ENCODE results near the gene VSIR. TPM values are rescaled to one million over a fixed set of nuclear protein-coding genes. Genes with fewer than 3 reads are reported as not detected.

The VSIR gene
- total RNA-seq, 1 experiment from 2014 or later: 57.7 TPM

DNA sequence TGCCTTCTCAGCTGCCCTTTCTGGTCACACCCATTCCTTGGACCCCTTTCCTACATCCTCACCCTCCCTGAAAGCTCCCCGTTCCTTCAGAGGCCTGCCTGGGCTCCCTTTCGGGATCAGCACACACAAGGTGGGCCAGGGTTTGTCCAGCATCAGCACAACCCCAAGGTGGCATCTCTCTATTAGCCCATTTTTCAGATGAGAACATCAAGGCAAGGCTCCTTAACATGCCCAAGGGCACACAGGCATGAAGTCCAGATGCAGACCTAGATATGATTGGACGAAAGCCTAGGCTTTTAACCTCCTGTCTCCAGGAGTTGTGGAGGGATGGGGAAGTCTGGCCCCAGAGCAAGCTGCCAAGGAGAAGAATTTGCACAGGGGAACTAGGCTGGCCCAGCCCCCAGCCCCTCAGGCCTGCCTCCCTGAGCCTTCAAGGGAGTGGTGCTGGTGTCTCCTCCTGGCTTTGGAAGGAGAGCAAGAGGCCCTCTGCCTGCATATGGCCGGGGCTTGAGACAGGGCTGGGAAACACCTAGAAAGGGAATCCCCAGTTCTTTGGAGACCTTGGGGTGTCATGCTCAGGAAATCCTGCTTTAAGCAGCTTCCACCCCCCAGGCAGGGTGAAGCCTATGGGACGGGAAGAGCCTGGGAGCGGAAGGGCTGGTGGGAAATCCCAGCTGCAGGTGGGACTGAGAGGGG is 9.0 kb upstream of the VSIR start:
- Histone ChIP-seq H3K79me2 (ENCODE audit: low read depth) (no peaks in the 10 kb centered on the region), H4K20me1 (ENCODE audit: insufficient read depth) (no peaks in the 10 kb centered on the region), H3K4me1 (replicated peaks; ENCODE audit: insufficient read depth) (no peaks in the 10 kb centered on the region), H3K27me3 (ENCODE audit: insufficient read depth, low read depth) (no peaks in the 10 kb centered on the region), H2AFZ (no peak overlapping the region), H3K27ac (no peak overlapping the region), H3K9me2 (ENCODE audit: insufficient read depth) (no peaks in the 10 kb centered on the region), H3K9me3 (ENCODE audit: insufficient read depth, low read depth) (no peaks in the 10 kb centered on the region), H3K4me2 (no peak overlapping the region), H3K4me3 (no peak overlapping the region), H3F3A (ENCODE audit: insufficient read depth, low read depth) (no peaks in the 10 kb centered on the region), H3K36me3 (ENCODE audit: low read depth) (no peaks in the 10 kb centered on the region)
- POLR2A ChIA-PET (ENCODE audit: unreplicated experiment): no interaction called here
- intact Hi-C loops (cut with micrococcal nuclease; ENCODE audit: unreplicated experiment): no loop called here
- no peak for TF ChIP-seq EZH2 (IDR thresholded peaks at IDR 0.05; ENCODE audit: low read depth)
- TF ChIP-seq, protein P1, sequence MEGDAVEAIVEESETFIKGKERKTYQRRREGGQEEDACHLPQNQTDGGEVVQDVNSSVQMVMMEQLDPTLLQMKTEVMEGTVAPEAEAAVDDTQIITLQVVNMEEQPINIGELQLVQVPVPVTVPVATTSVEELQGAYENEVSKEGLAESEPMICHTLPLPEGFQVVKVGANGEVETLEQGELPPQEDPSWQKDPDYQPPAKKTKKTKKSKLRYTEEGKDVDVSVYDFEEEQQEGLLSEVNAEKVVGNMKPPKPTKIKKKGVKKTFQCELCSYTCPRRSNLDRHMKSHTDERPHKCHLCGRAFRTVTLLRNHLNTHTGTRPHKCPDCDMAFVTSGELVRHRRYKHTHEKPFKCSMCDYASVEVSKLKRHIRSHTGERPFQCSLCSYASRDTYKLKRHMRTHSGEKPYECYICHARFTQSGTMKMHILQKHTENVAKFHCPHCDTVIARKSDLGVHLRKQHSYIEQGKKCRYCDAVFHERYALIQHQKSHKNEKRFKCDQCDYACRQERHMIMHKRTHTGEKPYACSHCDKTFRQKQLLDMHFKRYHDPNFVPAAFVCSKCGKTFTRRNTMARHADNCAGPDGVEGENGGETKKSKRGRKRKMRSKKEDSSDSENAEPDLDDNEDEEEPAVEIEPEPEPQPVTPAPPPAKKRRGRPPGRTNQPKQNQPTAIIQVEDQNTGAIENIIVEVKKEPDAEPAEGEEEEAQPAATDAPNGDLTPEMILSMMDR (conservative IDR thresholded peaks at IDR 0.05): no peak
- no TSS peak for BruUV-seq (replicated peaks)
- DNase-seq: no peak
- CTCF ChIA-PET: no interaction called here

GRCh38 chr10:71780719-71781118 is 7.4 kb upstream of the VSIR start:
- no peak for DNase-seq
- POLR2A ChIA-PET (ENCODE audit: unreplicated experiment): no interaction called here

GRCh38 chr10:71780156-71780555 is 6.8 kb upstream of the VSIR start:
- Histone ChIP-seq H3K4me2 (no peak overlapping the region), H3K9me2 (ENCODE audit: insufficient read depth) (no peaks in the 10 kb centered on the region), H3K4me1 (replicated peaks; ENCODE audit: insufficient read depth) (no peaks in the 10 kb centered on the region), H4K20me1 (ENCODE audit: insufficient read depth) (no peaks in the 10 kb centered on the region), H2AFZ (no peak overlapping the region), H3K79me2 (ENCODE audit: low read depth) (no peaks in the 10 kb centered on the region), H3K27me3 (ENCODE audit: insufficient read depth, low read depth) (no peaks in the 10 kb centered on the region), H3K9me3 (ENCODE audit: insufficient read depth, low read depth) (no peaks in the 10 kb centered on the region), H3K27ac (no peak overlapping the region), H3K4me3 (no peak overlapping the region), H3F3A (ENCODE audit: insufficient read depth, low read depth) (no peaks in the 10 kb centered on the region), H3K36me3 (ENCODE audit: low read depth) (no peaks in the 10 kb centered on the region)
- no TSS peak for BruUV-seq (replicated peaks)
- no peak for TF ChIP-seq EZH2 (IDR thresholded peaks at IDR 0.05; ENCODE audit: low read depth)
- intact Hi-C loops (cut with micrococcal nuclease; ENCODE audit: unreplicated experiment): no loop called here
- DNase-seq: no peak
- ChIA-PET POLR2A (ENCODE audit: unreplicated experiment) (no interaction called here), CTCF (no interaction called here)

More at GRCh38 chr10:71780719-71781118, 7.4 kb upstream of the VSIR start:
- Histone ChIP-seq H3K36me3 (ENCODE audit: low read depth) (no peaks in the 10 kb centered on the region), H2AFZ (no peak overlapping the region), H3K27ac (no peak overlapping the region), H3K4me1 (replicated peaks; ENCODE audit: insufficient read depth) (no peaks in the 10 kb centered on the region), H3K9me2 (ENCODE audit: insufficient read depth) (no peaks in the 10 kb centered on the region), H3K4me2 (no peak overlapping the region), H3K9me3 (ENCODE audit: insufficient read depth, low read depth) (no peaks in the 10 kb centered on the region), H3K4me3 (no peak overlapping the region), H3K27me3 (ENCODE audit: insufficient read depth, low read depth) (no peaks in the 10 kb centered on the region), H3K79me2 (ENCODE audit: low read depth) (no peaks in the 10 kb centered on the region), H4K20me1 (ENCODE audit: insufficient read depth) (no peaks in the 10 kb centered on the region), H3F3A (ENCODE audit: insufficient read depth, low read depth) (no peaks in the 10 kb centered on the region)
- no peak for TF ChIP-seq EZH2 (IDR thresholded peaks at IDR 0.05; ENCODE audit: low read depth)
- TF ChIP-seq, protein P1 (conservative IDR thresholded peaks at IDR 0.05): no peak
- CTCF ChIA-PET: no interaction called here
- no TSS peak for BruUV-seq (replicated peaks)
- intact Hi-C loops (cut with micrococcal nuclease; ENCODE audit: unreplicated experiment): no loop called here

DNA sequence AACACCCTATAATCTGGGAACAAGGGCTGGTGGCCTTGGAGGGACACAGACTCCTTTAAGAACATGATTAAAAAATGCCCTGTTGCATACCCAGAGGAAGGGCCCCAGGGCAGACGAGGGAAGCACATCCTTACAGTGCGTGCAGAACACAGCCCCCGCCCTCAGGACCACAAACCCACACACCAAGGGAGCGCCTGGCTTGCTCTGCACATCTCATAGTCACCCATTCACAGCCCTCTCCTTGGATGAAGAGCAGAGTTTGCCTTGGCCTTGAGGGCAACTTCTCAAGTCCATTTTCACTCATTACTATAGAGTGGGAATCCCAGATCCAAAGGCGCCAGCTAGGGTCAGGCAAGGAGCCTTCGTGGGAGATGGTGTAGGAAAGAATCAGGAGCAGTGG is 6.3 kb upstream of the VSIR start:
- Histone ChIP-seq H3K9me3 (ENCODE audit: insufficient read depth, low read depth) (no peaks in the 10 kb centered on the region), H2AFZ (no peak overlapping the region), H4K20me1 (ENCODE audit: insufficient read depth) (no peaks in the 10 kb centered on the region), H3K4me3 (no peak overlapping the region), H3K4me1 (replicated peaks; ENCODE audit: insufficient read depth) (peaks cover 2% of the 10 kb centered on the region), H3K27ac (no peak overlapping the region), H3K36me3 (ENCODE audit: low read depth) (no peaks in the 10 kb centered on the region), H3K9me2 (ENCODE audit: insufficient read depth) (no peaks in the 10 kb centered on the region), H3F3A (ENCODE audit: insufficient read depth, low read depth) (peaks cover 1% of the 10 kb centered on the region; the same call in 1 of the 2 replicates), H3K79me2 (ENCODE audit: low read depth) (no peaks in the 10 kb centered on the region), H3K4me2 (no peak overlapping the region), H3K27me3 (ENCODE audit: insufficient read depth, low read depth) (no peaks in the 10 kb centered on the region)
- DNase-seq: no peak
- no TSS peak for BruUV-seq (replicated peaks)
- CTCF ChIA-PET: no interaction called here
- POLR2A ChIA-PET (ENCODE audit: unreplicated experiment): no interaction called here
- intact Hi-C loops (cut with micrococcal nuclease; ENCODE audit: unreplicated experiment): no loop called here
- TF ChIP-seq EZH2 (IDR thresholded peaks at IDR 0.05; ENCODE audit: low read depth): no peak
- TF ChIP-seq, protein P1 (conservative IDR thresholded peaks at IDR 0.05): no peak

All from PC-9 (cell line).